IMR-90 (cell line): ENCODE data around the gene ATG9A. TPM values are rescaled to one million over a fixed set of nuclear protein-coding genes. Genes with fewer than 3 reads are reported as not detected.

Experiments
- ATAC-seq: fragments of 200-7000 bp; cut with Tn5 transposase; 2 replicates; pipeline ENCODE4 v1.9.1; 2020; ENCODE audit warnings: low read depth, mild to moderate bottlenecking, moderate library complexity
- BruUV-seq: library from RNA; stranded (reverse); fragments of 400-500 nt; replicated peaks from 2 replicates; lab custom pipeline; 2021; lab: Mats Ljungman, UMichigan
- CTCF ChIA-PET: fragments of 300-600 bp; formaldehyde crosslinking; extraction: SDS; loops from one replicate; lab custom pipeline; 2021; ENCODE audit warnings: antibody characterized with exemption; lab: Yijun Ruan, JAX
- POLR2A ChIA-PET: fragments of 300-600 bp; sonication (Branson Sonifier 250); formaldehyde crosslinking; loops from one replicate; lab custom pipeline; 2022; ENCODE audit warnings: antibody characterized with exemption; ENCODE audit not compliant: unreplicated experiment; lab: Charles Lee
- DNase-seq: peaks from one replicate; pipeline ENCODE4 v3.0.0; 2013
- H2AFZ ChIP-seq: replicated peaks from 2 replicates; pipeline ENCODE3; 2013; ENCODE audit warnings: low read length, mild to moderate bottlenecking; ENCODE audit not compliant: poor library complexity
- H2AK5ac ChIP-seq: 2 replicates; pipeline ENCODE4 v1.6.1; 2013; ENCODE audit warnings: low read depth, low read length, inconsistent platforms
- H2AK9ac ChIP-seq: replicated peaks from 2 replicates; pipeline ENCODE3; 2013; ENCODE audit warnings: mild to moderate bottlenecking, low read depth, low read length, moderate library complexity; ENCODE audit not compliant: poor library complexity
- H2BK120ac ChIP-seq: 2 replicates; pipeline ENCODE4 v1.6.1; 2013; ENCODE audit warnings: low read depth, low read length, inconsistent platforms
- H2BK15ac ChIP-seq: 3 replicates; pipeline ENCODE4 v1.6.1; 2013; ENCODE audit warnings: low read depth, low read length, inconsistent platforms
- H2BK20ac ChIP-seq: 2 replicates; pipeline ENCODE4 v1.6.1; 2013; ENCODE audit warnings: low read depth, mild to moderate bottlenecking, inconsistent platforms, low read length, moderate library complexity
- H2BK5ac ChIP-seq: 2 replicates; pipeline ENCODE4 v1.6.1; 2013; ENCODE audit warnings: mild to moderate bottlenecking, low read depth, low read length, inconsistent platforms; ENCODE audit not compliant: poor library complexity, severe bottlenecking
- H3K14ac ChIP-seq: replicated peaks from 2 replicates; pipeline ENCODE4 v1.6.1; 2013; ENCODE audit warnings: low read depth, low read length, inconsistent platforms
- H3K18ac ChIP-seq: 2 replicates; pipeline ENCODE4 v1.6.1; 2013; ENCODE audit warnings: low read depth, low read length, control low read depth
- H3K23ac ChIP-seq: 2 replicates; pipeline ENCODE4 v1.6.1; 2013; ENCODE audit warnings: low read depth, low read length, inconsistent platforms
- H3K27ac ChIP-seq: 2 replicates; pipeline ENCODE4 v1.5.1; 2013; ENCODE audit warnings: mild to moderate bottlenecking, control low read depth, low read length; ENCODE audit not compliant: insufficient read depth
- H3K27me3 ChIP-seq: 2 replicates; pipeline ENCODE4 v1.6.1; 2013; ENCODE audit warnings: low read length; ENCODE audit not compliant: control insufficient read depth, insufficient read depth
- H3K36me3 ChIP-seq: 2 replicates; pipeline ENCODE4 v1.6.1; 2013; ENCODE audit warnings: low read length, mixed read lengths; ENCODE audit not compliant: control insufficient read depth, insufficient read depth
- H3K4ac ChIP-seq: 2 replicates; pipeline ENCODE4 v1.6.1; 2013; ENCODE audit warnings: low read depth, low read length, inconsistent platforms
- H3K4me1 ChIP-seq: 2 replicates; pipeline ENCODE4 v1.6.1; 2013; ENCODE audit warnings: low read length, mixed read lengths; ENCODE audit not compliant: control insufficient read depth, insufficient read depth
- H3K4me2 ChIP-seq: 2 replicates; pipeline ENCODE4 v1.6.1; 2013; ENCODE audit warnings: low read depth, mild to moderate bottlenecking, control low read depth, low read length, moderate library complexity
- H3K4me3 ChIP-seq: 2 replicates; pipeline ENCODE4 v1.5.1; 2013; ENCODE audit warnings: low read depth, mild to moderate bottlenecking, control low read depth, low read length, moderate library complexity; ENCODE audit not compliant: insufficient read depth
- H3K56ac ChIP-seq: 2 replicates; pipeline ENCODE4 v1.6.1; 2013; ENCODE audit warnings: low read length, inconsistent platforms; ENCODE audit not compliant: insufficient read depth; ENCODE audit errors: extremely low read depth
- H3K79me1 ChIP-seq, 2 experiments: 2 replicates each; pipeline ENCODE4 v1.6.1; 2013; ENCODE audit warnings: low read length in 2 of 2, inconsistent platforms in 1 of 2, low read depth in 1 of 2
- H3K9ac ChIP-seq: 2 replicates; pipeline ENCODE4 v1.6.1; 2013; ENCODE audit warnings: low read depth, low read length, control low read depth
- H3K9me1 ChIP-seq: 2 replicates; pipeline ENCODE4 v1.6.1; 2013; ENCODE audit warnings: low read length, inconsistent platforms; ENCODE audit not compliant: insufficient read depth
- H3K9me3 ChIP-seq: 2 replicates; pipeline ENCODE4 v1.6.1; 2013; ENCODE audit warnings: low read length; ENCODE audit not compliant: control insufficient read depth, insufficient read depth
- H4K20me1 ChIP-seq: 2 replicates; pipeline ENCODE4 v1.6.1; 2013; ENCODE audit warnings: low read length, inconsistent platforms; ENCODE audit not compliant: insufficient read depth
- H4K5ac ChIP-seq: 2 replicates; pipeline ENCODE4 v1.6.1; 2013; ENCODE audit warnings: mild to moderate bottlenecking, low read depth, low read length, control low read depth
- H4K8ac ChIP-seq, 2 experiments: 2 replicates each; pipeline ENCODE4 v1.6.1; 2013; ENCODE audit warnings: low read depth in 2 of 2, low read length in 2 of 2, control low read depth in 1 of 2, inconsistent platforms in 1 of 2
- H4K91ac ChIP-seq: 2 replicates; pipeline ENCODE4 v1.6.1; 2013; ENCODE audit warnings: low read depth, low read length, inconsistent platforms; ENCODE audit not compliant: insufficient read depth
- CEBPB ChIP-seq: IDR thresholded peaks from 2 replicates; pipeline ENCODE4 v1.6.1; 2012; ENCODE audit warnings: low read depth, low read length, improper control_type of control experiment
- CHD1 ChIP-seq: IDR thresholded peaks from 2 replicates; pipeline ENCODE4 v1.6.1; 2012; ENCODE audit warnings: low read depth, low read length, improper control_type of control experiment
- MAZ ChIP-seq: IDR thresholded peaks from 2 replicates; pipeline ENCODE4 v1.6.1; 2012; ENCODE audit warnings: low read depth, mild to moderate bottlenecking, low read length, improper control_type of control experiment, moderate library complexity, borderline replicate concordance
- MXI1 ChIP-seq: IDR thresholded peaks from 2 replicates; pipeline ENCODE4 v1.6.1; 2012; ENCODE audit warnings: low read depth, mild to moderate bottlenecking, low read length, moderate library complexity, borderline replicate concordance
- POLR2A ChIP-seq: IDR thresholded peaks from 2 replicates; pipeline ENCODE4 v1.6.1; 2012; ENCODE audit warnings: mild to moderate bottlenecking, low read depth, low read length
- RAD21 ChIP-seq: IDR thresholded peaks from 2 replicates; pipeline ENCODE4 v1.6.1; 2012; ENCODE audit warnings: low read length, improper control_type of control experiment
- RFX5 ChIP-seq: IDR thresholded peaks from 2 replicates; pipeline ENCODE4 v1.8.0; 2012; ENCODE audit warnings: low read depth, mild to moderate bottlenecking, low read length, moderate library complexity
- SMC3 ChIP-seq: fragments of 150-350 bp; IDR thresholded peaks from 2 replicates; pipeline ENCODE4 v1.6.1; 2016; ENCODE audit warnings: low read depth, mild to moderate bottlenecking, antibody characterized with exemption, low read length, moderate library complexity
- WGBS, 2 experiments: methylation state at CpG; one replicate each; pipeline versions ENCODE4 v1.1.5 to v1.1.7; 2013; ENCODE audit warnings: missing lambda C conversion rate in 2 of 2; ENCODE audit not compliant: insufficient read length in 1 of 2; ENCODE audit errors: extremely low coverage in 2 of 2; 5-methylcytosine and 5-hydroxymethylcytosine counted together
- dilution Hi-C: fragments of 300-500 bp; cut with HindIII; formaldehyde crosslinking; loops from one replicate; pipeline ENCODE4 v1.14.3; 2018; ENCODE audit warnings: low sequenced_read_pairs; ENCODE audit not compliant: unreplicated experiment
- in situ Hi-C: fragments of 300-500 bp; cut with MboI; formaldehyde crosslinking; loops from 3 replicates; pipeline ENCODE4 v1.14.3; 2019; ENCODE audit warnings: low sequenced_read_pairs, inconsistent platforms, mixed read lengths
- intact Hi-C: fragments of 100-400 bp; cut with micrococcal nuclease; formaldehyde crosslinking; loops from 2 replicates; pipeline ENCODE4 v1.10.0; 2022
- polyA plus RNA-seq, 3 experiments: library from polyadenylated mRNA; depleted of rRNA; stranded (reverse); fragments of >200 nt; gene quantifications; 2 replicates each; pipeline ENCODE4 v1.2.3, GENCODE V29; 2012; ENCODE audit warnings: low replicate concordance in 1 of 3
- total RNA-seq: library from RNA; depleted of rRNA; stranded (reverse); fragments of >200 nt; gene quantifications from 2 replicates; pipeline ENCODE4 v1.2.3, GENCODE V29; 2012

ATG9A gene
- total and polyA plus RNA-seq, 2 of the 4 experiments (the other 2 are of a cell fraction) = 35.1 to 58.3 TPM

- intact Hi-C loops (loop anchor here (1.0 kb wide), 1 partner anchor 65 kb away; no protein-coding TSS in a partner anchor), dilution Hi-C loops (no loop called here), in situ Hi-C loops (no loop called here)
- H3K14ac ChIP-seq = peak overlapping the region; percentile 93
- ATAC-seq (peak; percentile 30; the same call in 1 of the 2 replicates), DNase-seq (no peak)
- H2BK20ac ChIP-seq = no peak overlapping the region
- peak overlapping the region; percentile 71 for H2BK5ac ChIP-seq
- peak overlapping the region; percentile 31 for H4K5ac ChIP-seq
- no peaks in the 10 kb centered on the region for H3K27me3 ChIP-seq
- H4K8ac ChIP-seq = peak overlapping the region; percentile 26 to 66; a peak in 2 of 4 replicates
- POLR2A ChIA-PET = interaction anchor here (0.7 to 1.1 kb wide), 2 partner anchors 16 to 20 kb away, joined by 6 to 18 read pairs; no protein-coding TSS in a partner anchor
- H3K4ac ChIP-seq = peak overlapping the region; percentile 51
- 100% methylated on average over 1 of the region's 19 CpGs; no CpG with 5 or more reads in 1 of the 2 experiments for WGBS, 2 experiments
- H3K9ac ChIP-seq = peak overlapping the region; percentile 82
- H3K27ac ChIP-seq = peak overlapping the region; percentile 70
- H2AK9ac ChIP-seq = peak overlapping the region; percentile 94
- BruUV-seq = no TSS peak
- peak overlapping the region; percentile 22; the same call in 1 of the 2 replicates for H2AK5ac ChIP-seq
- H3K9me1 ChIP-seq = peaks cover 8% of the 10 kb centered on the region; the same call in 1 of the 2 replicates
- no peak overlapping the region for H3K18ac ChIP-seq
- H3K79me1 ChIP-seq = peaks cover 46 to 56% of the 10 kb centered on the region in 2 experiments
- no peak overlapping the region; the same call in 1 of the 2 replicates for H2BK120ac ChIP-seq
- 0 out of 3 replicates have a peak overlapping the region, but pooled peaks have one; percentile 25 for H2BK15ac ChIP-seq
- no peaks in the 10 kb centered on the region for H3K9me3 ChIP-seq
- H3K23ac ChIP-seq = peak overlapping the region; percentile 87
- CTCF ChIA-PET = interaction anchor here (1.3 kb wide), 1 partner anchor 66 kb away, joined by 8 read pairs; no protein-coding TSS in a partner anchor
- peak overlapping the region; percentile 68 for H4K91ac ChIP-seq
- H3K4me1 ChIP-seq = peaks cover 5% of the 10 kb centered on the region
- peak overlapping the region; percentile 99 for H2AFZ ChIP-seq
- no peaks in the 10 kb centered on the region for H4K20me1 ChIP-seq
- peaks cover 36% of the 10 kb centered on the region for H3K36me3 ChIP-seq
- H3K56ac ChIP-seq = peak overlapping the region; percentile 69; the same call in 1 of the 2 replicates
- H3K4me3 ChIP-seq = peak overlapping the region; percentile 79
- TF ChIP-seq CHD1 (no peak), RFX5 (no peak), CEBPB (no peak), MXI1 (peak; percentile 8; the same call in 1 of the 2 replicates), POLR2A (no peak), MAZ (no peak), RAD21 (no peak), SMC3 (no peak)
- peak overlapping the region; percentile 93 for H3K4me2 ChIP-seq
Observed at GRCh38 chr2:219228911-219229304, 528 bp downstream of the ATG9A start.
